ENCODE measurements around the gene WASHC2C. TPM values are rescaled to one million over a fixed set of nuclear protein-coding genes. Genes with fewer than 3 reads are reported as not detected.
"Not testable (repeated sequence)": the region's sequence is repeated elsewhere in the genome, so short reads cannot be mapped to it uniquely, and the experiment has no call there.

Gene WASHC2C
- total and polyA plus RNA-seq, 2 experiments from 2014 or later: 22.5 to 22.9 TPM

- H3K27me3 ChIP-seq; H3K27ac ChIP-seq; H3K4me1 ChIP-seq (ENCODE audit: low read depth); H3K4me3 ChIP-seq; H3K36me3 ChIP-seq; H3K9me3 ChIP-seq (ENCODE audit: low read depth): not testable (repeated sequence)
- peak in 1 of 2 donors; percentile 49 for DNase-seq (ENCODE audit: low read depth in 1 of 2, low spot score in 1 of 2)
These were observed 76.3 kb downstream of the WASHC2C start for GRCh38 chr10:45803060-45804010.

- not testable (repeated sequence) for H3K4me3 ChIP-seq; H3K4me1 ChIP-seq (ENCODE audit: low read depth); H3K9me3 ChIP-seq (ENCODE audit: low read depth); H3K27me3 ChIP-seq; DNase-seq (ENCODE audit: low read depth in 1 of 2, low spot score in 1 of 2); H3K27ac ChIP-seq; H3K36me3 ChIP-seq
These were observed 77.9 kb downstream of the WASHC2C start for GRCh38 chr10:45804996-45805395.

DNA sequence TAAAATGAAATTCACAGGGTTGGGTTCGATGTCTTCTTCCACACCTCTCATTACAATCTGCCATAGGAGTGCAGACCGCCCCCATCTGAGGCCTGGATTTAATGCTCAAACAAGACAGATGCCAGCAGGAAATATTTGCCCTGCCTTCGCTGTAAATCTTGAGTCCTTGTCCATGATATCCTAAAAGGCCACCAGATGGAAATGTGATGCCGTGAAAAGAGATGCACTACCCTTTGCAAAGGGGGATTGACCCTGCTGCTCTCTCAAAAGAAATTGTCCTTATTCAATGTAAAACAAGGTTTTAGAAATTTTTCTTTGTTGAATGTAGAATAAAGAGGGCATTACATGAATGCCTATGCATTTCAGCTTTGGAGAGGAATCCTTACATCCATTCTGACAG lies 82.8 kb downstream of the WASHC2C start:
- H3K4me3 ChIP-seq: no peak overlapping the region
- H3K36me3 ChIP-seq: no peaks in the 10 kb centered on the region
- DNase-seq (ENCODE audit: low read depth in 1 of 2, low spot score in 1 of 2): peak in 1 of 2 donors; percentile 38
- no peaks in the 10 kb centered on the region for H3K4me1 ChIP-seq (ENCODE audit: low read depth)
- H3K27ac ChIP-seq: no peak overlapping the region
- H3K9me3 ChIP-seq (ENCODE audit: low read depth): no peaks in the 10 kb centered on the region
- peak; percentile 20 for TF ChIP-seq CTCF (IDR thresholded peaks at IDR 0.05; ENCODE audit: low read depth, low read length)
- H3K27me3 ChIP-seq: no peaks in the 10 kb centered on the region

DNA sequence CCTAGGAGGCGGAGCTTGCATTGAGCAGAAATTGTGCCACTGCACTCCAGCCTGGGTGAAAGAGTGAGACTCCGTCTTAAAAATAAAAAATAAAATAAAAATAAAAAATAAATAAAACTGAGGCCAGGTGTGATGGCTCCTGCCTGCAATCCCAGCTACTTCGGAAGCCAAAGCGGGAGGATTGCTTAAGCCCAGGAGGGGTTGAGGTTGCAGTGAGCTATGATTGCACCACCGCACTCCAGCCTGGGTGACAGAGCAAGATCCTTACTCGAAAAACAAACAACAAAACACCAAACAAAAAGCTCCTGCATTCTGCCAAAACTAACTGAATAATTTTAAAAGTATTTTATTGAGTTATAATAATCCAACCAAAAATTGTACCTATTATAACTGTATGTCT lies 84.0 kb downstream of the WASHC2C start:
- no peaks in the 10 kb centered on the region for H3K36me3 ChIP-seq
- H3K4me1 ChIP-seq (ENCODE audit: low read depth): no peaks in the 10 kb centered on the region
- no peak for DNase-seq (ENCODE audit: low read depth in 1 of 2, low spot score in 1 of 2)
- no peak overlapping the region for H3K4me3 ChIP-seq
- no peak overlapping the region for H3K27ac ChIP-seq
- no peaks in the 10 kb centered on the region for H3K27me3 ChIP-seq
- TF ChIP-seq CTCF (IDR thresholded peaks at IDR 0.05; ENCODE audit: low read depth, low read length): no peak
- no peaks in the 10 kb centered on the region for H3K9me3 ChIP-seq (ENCODE audit: low read depth)

DNA sequence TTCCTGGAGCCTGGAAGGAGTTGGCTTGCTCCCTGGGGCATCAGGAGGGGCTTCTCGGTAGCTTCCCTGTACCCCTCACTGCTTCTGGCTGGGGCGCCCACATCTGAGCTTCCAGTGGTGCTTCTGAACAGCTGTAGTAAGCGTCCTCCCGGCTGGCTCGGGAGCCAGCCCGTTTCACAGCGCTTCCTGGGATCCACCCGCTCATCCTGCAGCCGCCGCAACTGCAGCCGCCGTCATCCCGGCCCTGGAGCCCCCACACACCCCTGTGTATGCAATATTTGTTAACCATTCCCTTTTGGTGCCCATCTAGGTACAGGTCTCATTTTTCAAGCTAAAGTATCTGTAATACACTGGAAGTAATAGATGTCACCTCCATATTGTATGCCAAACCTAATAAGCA lies 85.9 kb downstream of the WASHC2C start:
- H3K27ac ChIP-seq; H3K4me1 ChIP-seq (ENCODE audit: low read depth); H3K4me3 ChIP-seq; H3K36me3 ChIP-seq; DNase-seq (ENCODE audit: low read depth in 1 of 2, low spot score in 1 of 2); H3K9me3 ChIP-seq (ENCODE audit: low read depth); H3K27me3 ChIP-seq: not testable (repeated sequence)

- H3K4me3 ChIP-seq; DNase-seq (ENCODE audit: low read depth in 1 of 2, low spot score in 1 of 2): not testable (repeated sequence)
These were observed 87.1 kb downstream of the WASHC2C start for GRCh38 chr10:45814146-45814545.

DNA sequence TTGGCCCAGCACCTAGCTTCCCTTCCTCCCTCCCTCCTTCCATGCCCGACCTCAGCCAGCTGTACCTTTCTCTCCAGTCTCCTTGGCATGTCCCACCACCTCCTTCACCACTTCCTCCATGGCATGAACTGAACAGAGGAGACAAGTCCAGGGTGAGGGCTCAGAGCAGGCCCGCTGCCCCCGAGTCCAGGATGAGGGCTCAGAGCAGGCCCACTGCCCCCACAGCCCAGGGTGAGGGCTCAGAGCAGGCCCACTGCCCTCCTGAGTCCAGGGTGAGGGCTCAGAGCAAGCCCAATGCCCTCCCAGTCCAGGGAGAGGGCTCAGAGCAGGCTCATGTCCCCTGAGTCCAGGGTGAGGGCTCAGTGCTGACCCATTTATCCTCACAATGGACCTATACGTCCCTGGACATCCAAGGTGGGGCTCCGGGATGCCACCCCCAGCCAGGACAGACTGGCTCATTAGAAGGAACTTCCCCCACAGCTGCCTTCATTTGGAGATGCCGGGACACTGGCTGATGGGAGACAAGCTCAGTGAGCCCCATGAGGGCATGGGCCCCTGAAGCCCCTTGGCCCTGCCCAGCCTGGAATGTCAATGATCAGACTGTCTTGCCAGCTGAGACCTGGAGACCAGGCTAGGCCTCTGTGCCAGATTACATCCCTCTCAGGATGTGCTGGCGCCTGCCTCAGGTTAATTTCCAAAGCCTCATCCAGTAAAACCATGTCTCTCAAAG lies 90.2 kb downstream of the WASHC2C start:
- H3K4me1 ChIP-seq (ENCODE audit: low read depth): no peaks in the 10 kb centered on the region
- no peaks in the 10 kb centered on the region for H3K9me3 ChIP-seq (ENCODE audit: low read depth)
- no peak overlapping the region for H3K27ac ChIP-seq
- no peak overlapping the region for H3K4me3 ChIP-seq
- H3K27me3 ChIP-seq: no peaks in the 10 kb centered on the region
- TF ChIP-seq CTCF (IDR thresholded peaks at IDR 0.05; ENCODE audit: low read depth, low read length): no peak
- H3K36me3 ChIP-seq: no peaks in the 10 kb centered on the region
- no peak for DNase-seq (ENCODE audit: low read depth in 1 of 2, low spot score in 1 of 2)

More at GRCh38 chr10:45814146-45814545, 87.1 kb downstream of the WASHC2C start:
- H3K27ac ChIP-seq; H3K36me3 ChIP-seq; H3K9me3 ChIP-seq (ENCODE audit: low read depth); H3K27me3 ChIP-seq; H3K4me1 ChIP-seq (ENCODE audit: low read depth): not testable (repeated sequence)

Data from cardiac muscle cell (in vitro differentiated cells and primary cell).